ENCODE measurements around the gene MPV17. TPM values are rescaled to one million over a fixed set of nuclear protein-coding genes. Genes with fewer than 3 reads are reported as not detected.

Gene MPV17
- polyA plus RNA-seq, 1 experiment, result 177 TPM

GRCh38 chr2:27363933-27364332, 41.0 kb upstream of the MPV17 start:
- CTCF ChIA-PET, result no interaction called here
- Histone ChIP-seq H3K27me3 (ENCODE audit: control insufficient read depth, insufficient read depth, low read length) (no peaks in the 10 kb centered on the region), H3K4me3 (ENCODE audit: low read depth, low read length) (no peak overlapping the region), H3K36me3 (ENCODE audit: control insufficient read depth, insufficient read depth, low read length) (peaks cover 18% of the 10 kb centered on the region)
- no peak for DNase-seq (ENCODE audit: low read depth)
- POLR2A ChIA-PET, result interaction anchor here (0.6 kb wide), 1 partner anchor 50 kb away, joined by 3 read pairs; no protein-coding TSS in a partner anchor
- TF ChIP-seq CTCF (IDR thresholded peaks at IDR 0.05; ENCODE audit: insufficient read depth, low read depth, low read length), result no peak

- no peak for TF ChIP-seq CTCF (IDR thresholded peaks at IDR 0.05; ENCODE audit: insufficient read depth, low read depth, low read length)
- peaks cover 16% of the 10 kb centered on the region for H3K36me3 ChIP-seq (ENCODE audit: control insufficient read depth, insufficient read depth, low read length)
- no peak overlapping the region for H3K4me3 ChIP-seq (ENCODE audit: low read depth, low read length)
- CTCF ChIA-PET, result interaction anchor here (0.5 to 0.7 kb wide), 3 partner anchors 193 to 1294 kb away, joined by 3 to 4 read pairs (median 3); no protein-coding TSS in a partner anchor
- POLR2A ChIA-PET, result no interaction called here
- H3K27me3 ChIP-seq (ENCODE audit: control insufficient read depth, insufficient read depth, low read length), result no peaks in the 10 kb centered on the region
- no peak for DNase-seq (ENCODE audit: low read depth)
These were observed 40.0 kb upstream of the MPV17 start for GRCh38 chr2:27362678-27363420.

- ChIA-PET POLR2A (interaction anchor here (1.1 kb wide), 1 partner anchor 13 kb away, joined by 4 read pairs; the partner anchor contains the start of gene EIF2B4), CTCF (interaction anchor here (0.8 to 1.6 kb wide), 4 partner anchors 13 to 32 kb away, joined by 3 to 8 read pairs (median 3); partner anchors contain the start of genes EIF2B4 and SNX17)
- TF ChIP-seq CTCF (IDR thresholded peaks at IDR 0.05; ENCODE audit: insufficient read depth, low read depth, low read length), result no peak
These were observed 33.7 kb upstream of the MPV17 start, which contains the start of gene GTF3C2 for GRCh38 chr2:27356382-27357181. TSS of gene GTF3C2 (minus strand) at chr2:27356764. CDS start at chr2:27343554, 13,210 bp downstream.

GRCh38 chr2:27356056-27356381, 33.1 kb upstream of the MPV17 start:
- Histone ChIP-seq H3K27me3 (ENCODE audit: control insufficient read depth, insufficient read depth, low read length) (no peaks in the 10 kb centered on the region), H3K4me3 (ENCODE audit: low read depth, low read length) (peak overlapping the region; percentile 67), H3K36me3 (ENCODE audit: control insufficient read depth, insufficient read depth, low read length) (no peaks in the 10 kb centered on the region)
- no peak for DNase-seq (ENCODE audit: low read depth)
- no peak for TF ChIP-seq CTCF (IDR thresholded peaks at IDR 0.05; ENCODE audit: insufficient read depth, low read depth, low read length)
- ChIA-PET CTCF (interaction anchor here (1.5 to 1.6 kb wide), 3 partner anchors 13 to 16 kb away, joined by 3 to 8 read pairs (median 3); partner anchors contain the start of genes EIF2B4 and SNX17), POLR2A (interaction anchor here (1.1 kb wide), 1 partner anchor 14 kb away, joined by 4 read pairs; the partner anchor contains the start of gene EIF2B4)

More at GRCh38 chr2:27356382-27357181, 33.7 kb upstream of the MPV17 start, which contains the start of gene GTF3C2:
- peak within 1 kb of the TSS; percentile 67 for H3K4me3 ChIP-seq (ENCODE audit: low read depth, low read length)
- no peaks in the 10 kb centered on the region for H3K36me3 ChIP-seq (ENCODE audit: control insufficient read depth, insufficient read depth, low read length)
- DNase-seq (ENCODE audit: low read depth), result peak; percentile 87
- no peaks in the 10 kb centered on the region for H3K27me3 ChIP-seq (ENCODE audit: control insufficient read depth, insufficient read depth, low read length)

- POLR2A ChIA-PET, result interaction anchor here (0.7 kb wide), 1 partner anchor 304 kb away, joined by 3 read pairs; no protein-coding TSS in a partner anchor
- no peaks in the 10 kb centered on the region for H3K36me3 ChIP-seq (ENCODE audit: control insufficient read depth, insufficient read depth, low read length)
These were observed 31.7 kb upstream of the MPV17 start for GRCh38 chr2:27354597-27354927.

More at GRCh38 chr2:27354597-27354927, 31.7 kb upstream of the MPV17 start:
- no peak for TF ChIP-seq CTCF (IDR thresholded peaks at IDR 0.05; ENCODE audit: insufficient read depth, low read depth, low read length)
- Histone ChIP-seq H3K4me3 (ENCODE audit: low read depth, low read length) (no peak overlapping the region), H3K27me3 (ENCODE audit: control insufficient read depth, insufficient read depth, low read length) (no peaks in the 10 kb centered on the region)
- CTCF ChIA-PET, result interaction anchor here (0.6 to 1.2 kb wide), 2 partner anchors 15 to 1214 kb away, joined by 4 read pairs; no protein-coding TSS in a partner anchor
- DNase-seq (ENCODE audit: low read depth), result no peak

Measured in BJ (cell line).